Stimulated activated CD4-positive, alpha-beta T cell treated with anti-CD3 and anti-CD28 coated beads, TNF-alpha, amount 100 ng/mL, for 24 hours (primary cell): ENCODE results near the gene SH3RF1.

Source experiments
- DNase-seq, 3 experiments: peaks; one replicate each; pipeline ENCODE4 v3.0.0-alpha.2; 2020; ENCODE audit warnings: low read depth in 3 of 3

SH3RF1 gene

DNA sequence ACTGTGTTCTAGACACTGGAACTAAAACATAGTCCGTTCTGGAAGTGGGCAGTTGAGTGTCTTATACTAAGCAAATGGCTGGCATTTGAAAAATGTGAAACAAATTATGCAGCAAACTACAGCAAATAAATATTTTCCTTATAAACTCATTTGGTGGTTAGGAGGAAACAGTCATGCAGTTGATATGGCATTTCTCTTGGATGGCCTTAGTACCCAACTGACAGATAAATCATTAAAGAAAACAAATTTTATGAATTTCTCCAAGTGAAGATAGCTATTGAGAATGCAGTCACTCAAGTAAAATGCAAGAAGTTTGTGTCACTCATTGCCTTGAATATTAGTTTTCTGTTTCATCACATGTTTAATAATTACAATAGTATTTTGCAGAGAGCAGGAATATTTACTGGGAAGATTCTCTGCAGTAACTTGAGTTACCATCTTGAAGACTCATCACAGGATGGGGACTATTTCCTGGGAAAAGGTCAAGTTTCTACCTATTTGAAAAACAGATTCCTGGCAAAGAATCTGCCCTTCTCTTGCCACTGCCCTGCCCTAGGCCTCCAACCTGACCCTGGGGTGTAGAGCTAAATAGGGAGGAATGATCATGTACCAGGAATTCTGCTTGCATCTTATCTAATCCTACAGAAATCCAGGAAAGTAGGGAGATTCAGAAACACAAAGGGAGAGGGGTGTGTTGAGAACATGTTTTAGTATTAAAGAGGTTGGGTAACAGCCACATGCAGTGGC lies 105.9 kb downstream of the SH3RF1 start:
- DNase-seq = no peak

DNA sequence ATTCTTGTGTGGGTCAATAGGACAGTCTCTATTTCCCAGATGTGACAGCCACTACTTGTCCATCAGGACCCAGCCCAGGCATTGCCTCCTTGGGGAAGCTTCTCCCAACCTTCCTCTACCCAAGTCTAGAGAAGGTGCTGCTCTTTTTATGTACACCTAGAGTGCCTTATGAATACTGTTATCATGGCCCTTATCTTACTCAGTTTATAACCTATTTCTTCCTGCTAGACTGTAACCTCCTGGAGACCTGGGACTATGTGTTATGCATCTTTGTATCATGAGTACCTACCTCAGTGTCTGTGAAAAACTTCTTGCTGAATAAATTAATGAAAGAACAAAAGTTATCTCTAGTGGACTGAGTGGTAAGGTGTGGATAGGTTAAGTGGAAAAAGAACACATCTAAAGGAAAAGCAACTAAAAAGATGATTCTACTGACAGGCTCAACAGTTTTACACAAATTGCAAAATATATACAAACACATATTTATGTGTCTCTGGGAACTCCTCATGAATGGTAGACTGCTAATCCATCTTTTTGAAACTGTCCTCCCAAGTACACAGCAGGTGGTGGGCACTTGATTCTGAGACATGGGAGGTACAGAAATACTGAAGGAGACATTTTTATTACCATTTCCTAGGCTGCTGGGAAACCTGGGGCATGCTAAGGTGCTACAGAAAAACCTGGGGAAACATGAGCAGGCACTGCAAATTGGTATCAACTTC lies 106.6 kb downstream of the SH3RF1 start:
- DNase-seq = no peak

GRCh38 chr4:169163495-169163894 lies 107.3 kb downstream of the SH3RF1 start:
- DNase-seq = no peak

GRCh38 chr4:169160825-169161224 lies 109.9 kb downstream of the SH3RF1 start:
- DNase-seq = no peak

DNA sequence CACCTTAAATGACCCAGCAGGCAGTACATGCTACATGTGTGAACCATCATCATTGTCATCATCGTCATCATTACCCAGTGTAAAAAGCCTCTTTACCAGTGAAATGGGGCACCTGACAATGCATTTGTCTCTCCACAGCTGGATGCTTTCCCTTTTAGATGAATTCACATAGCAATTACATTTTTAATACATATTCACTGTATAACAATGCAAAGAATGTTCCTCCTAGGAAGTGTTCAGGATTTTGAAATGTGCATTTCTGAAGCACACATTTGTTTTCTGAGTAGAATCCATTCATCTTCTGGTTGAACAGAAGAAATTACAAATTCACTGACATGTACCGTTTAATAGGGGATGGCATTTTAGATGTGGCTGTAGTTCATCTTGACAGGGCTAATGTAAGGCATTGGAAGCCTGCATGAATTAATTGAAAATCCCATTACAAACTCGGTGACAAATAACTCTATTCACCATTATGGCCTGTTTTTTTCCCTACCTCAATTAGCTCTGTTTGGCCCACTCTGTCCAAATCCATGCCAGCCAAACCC lies 111.1 kb downstream of the SH3RF1 start:
- DNase-seq = no peak

DNA sequence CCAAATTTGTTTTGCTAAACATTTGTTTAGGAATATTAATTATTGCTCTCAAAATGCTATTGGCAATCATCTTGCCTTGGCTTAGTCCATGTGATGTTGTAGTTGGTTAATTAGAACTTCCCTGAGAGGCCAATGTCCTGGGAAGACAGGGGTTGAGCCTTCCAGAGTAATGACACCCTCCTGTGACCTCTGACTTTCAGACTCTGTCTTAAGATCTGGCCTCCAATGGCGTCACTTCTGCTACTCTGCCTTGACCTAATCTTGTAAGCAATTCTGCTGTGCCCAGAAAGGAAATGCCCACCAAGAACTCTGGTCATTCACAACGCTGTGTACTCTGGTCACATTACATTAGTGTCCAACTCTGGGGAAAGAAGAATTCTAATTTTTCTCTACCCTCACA lies 111.9 kb downstream of the SH3RF1 start:
- DNase-seq = no peak

DNA sequence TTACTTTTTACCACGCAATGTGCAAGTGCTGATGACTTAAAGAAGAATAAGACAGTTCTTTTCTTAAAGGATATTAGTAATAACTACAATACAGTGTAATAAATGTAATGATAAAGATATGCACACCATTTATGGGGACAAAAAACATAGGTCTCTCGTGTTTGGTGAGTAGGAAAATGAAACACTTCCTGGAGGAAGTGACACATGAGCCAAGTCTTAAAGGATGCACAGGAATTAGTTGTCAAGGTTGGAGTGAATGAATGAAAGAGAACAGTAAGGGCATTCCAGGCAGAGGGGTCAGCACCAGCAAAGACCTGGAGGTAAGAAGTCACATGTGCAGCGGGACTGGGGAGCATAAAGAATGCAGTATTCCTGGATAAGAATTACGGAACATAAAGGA lies 112.7 kb downstream of the SH3RF1 start:
- no peak for DNase-seq

- DNase-seq = no peak
These were observed 114.4 kb downstream of the SH3RF1 start for GRCh38 chr4:169156392-169156791.

- DNase-seq = no peak
These were observed 116.6 kb downstream of the SH3RF1 start for GRCh38 chr4:169154121-169154520.

DNA sequence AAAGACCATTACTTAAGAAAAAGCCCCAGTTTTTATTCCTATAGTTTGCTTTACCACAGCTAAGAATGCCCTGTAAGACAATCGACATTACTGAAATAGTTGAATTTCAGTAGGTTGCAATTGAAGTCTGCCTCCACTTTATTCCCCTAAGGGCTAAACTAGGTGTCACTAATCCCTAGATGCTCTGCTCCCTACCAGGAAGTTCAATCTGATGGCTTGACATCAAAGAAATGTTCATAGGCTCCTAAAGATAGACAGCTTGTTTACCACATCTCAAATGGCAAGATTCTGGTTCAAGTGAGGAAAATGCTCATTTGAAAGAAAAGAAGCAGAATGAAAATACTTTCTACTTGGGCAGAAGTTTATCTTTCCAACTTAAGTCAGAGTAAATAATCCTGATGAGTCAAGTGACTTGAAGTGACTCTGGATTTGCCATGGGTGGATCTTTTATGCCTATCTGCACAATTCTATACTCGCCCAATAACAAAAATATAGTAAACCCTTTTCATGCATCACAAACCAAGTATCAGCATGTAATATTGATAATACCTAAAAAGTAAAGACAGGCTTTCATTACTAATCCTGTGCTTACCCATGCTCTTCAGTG lies 117.2 kb downstream of the SH3RF1 start:
- no peak for DNase-seq

DNA sequence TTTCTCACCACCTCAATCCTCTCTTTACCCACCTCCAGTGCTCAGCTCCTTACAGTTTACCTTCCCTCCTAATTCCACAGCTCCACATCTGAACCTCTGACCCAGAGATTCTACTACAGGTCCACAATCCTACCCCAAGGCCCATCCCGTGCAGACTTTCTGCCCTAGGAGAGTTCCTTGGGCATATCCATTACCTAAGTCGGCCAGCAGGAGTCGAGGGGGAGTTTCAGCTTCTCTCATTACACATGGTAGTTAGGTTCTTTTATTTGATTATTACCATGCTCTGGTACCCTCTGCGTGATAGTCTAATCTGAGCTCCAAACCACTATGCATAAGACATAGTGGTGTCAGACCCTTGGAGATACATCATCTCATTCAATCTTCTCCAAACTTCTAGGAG lies 117.9 kb downstream of the SH3RF1 start:
- DNase-seq = no peak

DNA sequence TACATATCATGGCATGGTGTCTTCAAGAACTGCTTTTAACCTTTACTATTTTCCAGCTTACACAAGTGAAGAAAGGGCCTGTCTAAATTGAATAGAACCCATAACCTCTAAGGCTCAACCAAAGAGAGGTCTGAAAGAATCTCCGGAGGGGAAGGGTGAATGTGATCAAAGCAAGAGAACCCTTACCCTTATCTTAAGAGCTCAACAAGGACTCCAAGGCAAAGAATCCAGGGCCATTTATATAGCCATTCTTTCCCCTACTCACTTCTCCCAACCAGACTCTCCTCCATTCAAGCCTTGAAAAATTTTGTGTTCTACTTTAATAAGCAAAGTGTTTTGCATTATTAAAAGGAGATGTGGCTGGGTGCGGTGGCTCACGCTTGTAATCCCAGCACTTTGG lies 118.7 kb downstream of the SH3RF1 start:
- DNase-seq = no peak

DNA sequence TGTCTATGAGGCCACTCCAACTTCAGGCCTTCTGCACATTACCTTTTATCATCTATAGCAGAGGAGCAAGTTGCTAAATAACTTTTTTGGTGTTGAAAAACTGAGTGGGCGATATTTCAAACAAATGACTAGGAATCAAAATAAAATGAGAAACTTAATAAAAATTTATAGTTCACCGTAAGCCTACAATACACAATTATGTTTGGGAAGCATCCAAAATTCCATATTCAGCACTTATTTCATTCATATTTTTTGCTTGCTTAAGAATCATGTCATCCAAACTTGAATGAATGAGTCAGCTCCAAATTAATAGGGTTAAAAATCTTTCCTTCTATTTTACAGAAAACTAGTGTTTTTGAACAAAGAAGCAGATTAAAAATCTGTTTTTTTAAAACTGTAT lies 119.1 kb downstream of the SH3RF1 start:
- DNase-seq = no peak

DNA sequence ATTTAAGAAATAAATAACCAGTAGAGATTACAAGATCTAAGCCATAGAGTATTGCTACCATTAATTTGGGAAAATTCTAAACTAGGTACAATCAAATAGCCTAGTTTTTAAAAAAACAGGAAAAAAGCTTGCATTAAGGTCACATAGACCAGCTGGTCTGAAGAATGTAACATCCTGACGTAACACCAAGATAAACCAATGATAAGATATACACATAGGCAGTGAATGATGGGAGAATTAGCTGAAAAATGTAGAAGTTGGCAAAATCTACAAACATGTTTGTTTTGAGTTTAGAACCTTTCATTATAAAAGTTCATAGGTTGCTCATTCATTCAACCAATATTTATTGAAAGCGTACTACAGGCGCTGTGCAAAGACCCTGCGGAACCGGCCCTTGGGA lies 120.0 kb downstream of the SH3RF1 start:
- no peak for DNase-seq

GRCh38 chr4:169148885-169149284 lies 121.9 kb downstream of the SH3RF1 start:
- DNase-seq = no peak

GRCh38 chr4:169147191-169147590 lies 123.6 kb downstream of the SH3RF1 start:
- no peak for DNase-seq

- no peak for DNase-seq
These were observed 126.6 kb downstream of the SH3RF1 start for GRCh38 chr4:169144061-169144600.

- DNase-seq = no peak
These were observed 127.4 kb downstream of the SH3RF1 start for GRCh38 chr4:169143335-169143734.

DNA sequence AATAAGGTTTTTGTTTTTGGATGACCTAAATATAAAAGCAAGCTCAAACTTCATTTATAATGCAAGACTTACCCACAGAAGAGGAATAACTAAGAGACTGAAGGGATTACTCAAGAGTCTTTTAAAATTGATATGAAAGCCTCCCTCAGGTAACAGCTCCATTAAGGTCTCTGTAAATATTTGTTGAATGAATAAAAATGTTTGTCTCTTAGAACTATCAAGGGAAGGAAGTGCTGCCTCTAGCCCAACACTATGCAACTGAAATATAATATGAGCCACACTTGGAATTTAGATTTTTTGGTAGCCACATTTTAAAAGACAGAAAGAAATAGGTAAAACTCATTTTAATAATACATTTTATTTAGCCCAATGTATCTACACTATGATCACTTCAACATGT lies 127.8 kb downstream of the SH3RF1 start:
- no peak for DNase-seq

GRCh38 chr4:169142391-169142790 lies 128.4 kb downstream of the SH3RF1 start:
- no peak for DNase-seq

DNA sequence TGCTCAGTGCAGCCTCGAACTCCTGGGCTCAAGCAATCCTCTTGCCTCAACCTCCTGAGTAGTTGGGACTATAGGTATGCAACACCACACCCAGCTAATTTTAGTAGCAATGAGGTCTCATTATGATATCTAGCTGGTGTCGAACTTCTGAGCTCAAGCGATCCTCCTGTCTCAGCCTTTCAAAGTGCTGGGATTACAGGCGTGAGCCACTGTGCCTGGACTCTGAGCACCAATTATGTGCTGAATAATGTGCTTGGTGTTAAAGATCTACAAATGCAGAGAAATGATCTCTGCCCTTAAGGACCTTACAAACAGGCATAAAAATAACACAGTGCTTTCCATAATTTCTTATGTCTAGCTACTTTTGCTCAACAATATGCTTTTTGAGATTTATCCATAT lies 131.7 kb downstream of the SH3RF1 start:
- no peak for DNase-seq

GRCh38 chr4:169137558-169137920 lies 133.2 kb downstream of the SH3RF1 start:
- DNase-seq = no peak
